GM18502 (cell line): ENCODE measurements around the gene C6orf120.

Source experiments
- ATAC-seq: cut with Tn5 transposase; IDR thresholded peaks from one replicate; pipeline ENCODE4 v1.9.1; 2021; ENCODE audit warnings: mild to moderate bottlenecking; ENCODE audit not compliant: unreplicated experiment, poor library complexity

The C6orf120 gene

GRCh38 chr6:169701954-169702839 lies at the start of gene C6orf120, which contains the start of gene WDR27:
Gene C6orf120 (plus strand): TSS chr6:169702126. CDS start chr6:169702460, 334 bp downstream.
Gene WDR27 (minus strand): TSS chr6:169702029. CDS start chr6:169689005, 13,024 bp downstream.
- ATAC-seq, result peak; percentile 93

GRCh38 chr6:169652896-169653295 lies 49.0 kb upstream of the C6orf120 start:
- ATAC-seq, result no peak

- no peak for ATAC-seq
Observed at GRCh38 chr6:169653691-169654090, 48.2 kb upstream of the C6orf120 start.

- ATAC-seq, result peak; percentile 97
Observed at GRCh38 chr6:169654598-169655391, 47.1 kb upstream of the C6orf120 start.

- ATAC-seq, result no peak
Observed at GRCh38 chr6:169656546-169657283, 45.2 kb upstream of the C6orf120 start.

GRCh38 chr6:169657284-169657610 lies 44.7 kb upstream of the C6orf120 start:
- no peak for ATAC-seq

- no peak for ATAC-seq
Observed at GRCh38 chr6:169659820-169660610, 41.9 kb upstream of the C6orf120 start.

GRCh38 chr6:169660751-169661390 lies 41.1 kb upstream of the C6orf120 start:
- no peak for ATAC-seq

GRCh38 chr6:169661391-169661756 lies 40.6 kb upstream of the C6orf120 start:
- no peak for ATAC-seq

- ATAC-seq, result no peak
Observed at GRCh38 chr6:169663468-169663867, 38.5 kb upstream of the C6orf120 start.

GRCh38 chr6:169664227-169664626 lies 37.7 kb upstream of the C6orf120 start:
- ATAC-seq, result no peak

GRCh38 chr6:169665289-169665688 lies 36.6 kb upstream of the C6orf120 start:
- no peak for ATAC-seq

GRCh38 chr6:169666441-169666840 lies 35.5 kb upstream of the C6orf120 start:
- no peak for ATAC-seq

GRCh38 chr6:169667716-169668115 lies 34.2 kb upstream of the C6orf120 start:
- no peak for ATAC-seq

- ATAC-seq, result no peak
Observed at GRCh38 chr6:169668203-169668847, 33.6 kb upstream of the C6orf120 start.

GRCh38 chr6:169669147-169669546 lies 32.8 kb upstream of the C6orf120 start:
- ATAC-seq, result no peak

- ATAC-seq, result no peak
Observed at GRCh38 chr6:169669889-169670288, 32.0 kb upstream of the C6orf120 start.

GRCh38 chr6:169671563-169671962 lies 30.4 kb upstream of the C6orf120 start:
- no peak for ATAC-seq

GRCh38 chr6:169675011-169675410 lies 26.9 kb upstream of the C6orf120 start:
- ATAC-seq, result no peak
